COLO829 (cell line): ENCODE measurements around the gene HNRNPA1.
"Not testable (repeated sequence)": the region's sequence is repeated elsewhere in the genome, so short reads cannot be mapped to it uniquely, and the experiment has no call there.

Experiments used
- DNase-seq: peaks from one replicate; pipeline ENCODE4 v3.0.0; 2012; ENCODE audit warnings: low spot score

Gene HNRNPA1

DNA sequence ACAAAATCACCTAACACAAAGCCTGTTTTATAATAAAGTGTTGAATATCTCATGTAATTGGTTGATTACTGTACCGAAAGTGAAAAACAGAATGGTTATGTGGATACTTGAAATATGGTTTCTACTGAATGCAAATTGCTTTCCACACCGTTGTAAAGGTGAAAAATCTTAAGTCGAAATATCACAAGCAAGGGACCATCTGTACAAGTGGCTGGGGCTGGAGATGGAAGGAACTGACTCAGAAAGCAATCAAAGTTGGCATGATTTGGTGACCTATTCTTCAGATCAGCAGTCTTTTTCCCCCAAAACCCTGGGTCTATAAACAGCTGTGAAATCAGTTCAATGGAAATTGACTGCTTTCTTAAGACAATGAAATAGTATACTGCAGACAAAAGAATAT lies 4.2 kb upstream of the HNRNPA1 start:
- DNase-seq, result no peak

GRCh38 chr12:54277823-54278276 lies 2.7 kb upstream of the HNRNPA1 start:
- no peak for DNase-seq

- no peak for DNase-seq
Observed at GRCh38 chr12:54279227-54279631, 1.3 kb upstream of the HNRNPA1 start.

- peak; percentile 100 for DNase-seq
Observed at GRCh38 chr12:54279632-54280467, 676 bp upstream of the HNRNPA1 start, which contains the start of gene CBX5. Gene CBX5, minus strand, starts transcription at chr12:54280122. Its CDS starts 22,472 bp downstream, at chr12:54257650.

GRCh38 chr12:54281261-54281638 lies 724 bp downstream of the HNRNPA1 start:
- not testable (repeated sequence) for DNase-seq

DNA sequence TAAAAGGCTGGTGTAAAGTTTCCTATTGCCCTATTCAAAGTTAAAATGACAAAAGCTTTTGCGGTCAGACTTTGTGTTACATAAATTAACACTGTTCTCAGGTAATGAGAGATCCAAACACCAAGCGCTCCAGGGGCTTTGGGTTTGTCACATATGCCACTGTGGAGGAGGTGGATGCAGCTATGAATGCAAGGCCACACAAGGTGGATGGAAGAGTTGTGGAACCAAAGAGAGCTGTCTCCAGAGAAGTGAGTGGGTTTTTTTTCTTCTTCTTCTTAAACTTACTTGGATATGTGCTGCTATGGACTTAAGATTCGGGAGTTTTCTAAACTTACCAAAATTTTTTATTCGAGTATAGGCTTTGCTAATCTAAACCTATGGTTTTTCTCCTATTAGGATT lies 1.2 kb downstream of the HNRNPA1 start:
- DNase-seq, result not testable (repeated sequence)

- DNase-seq, result no peak
Observed at GRCh38 chr12:54282949-54283593, 2.5 kb downstream of the HNRNPA1 start.

- DNase-seq, result not testable (repeated sequence)
Observed at GRCh38 chr12:54284070-54284780, 3.7 kb downstream of the HNRNPA1 start.

GRCh38 chr12:54285150-54286041 lies 4.9 kb downstream of the HNRNPA1 start:
- no peak for DNase-seq

- DNase-seq, result no peak
Observed at GRCh38 chr12:54286042-54287030, 5.8 kb downstream of the HNRNPA1 start.

GRCh38 chr12:54287261-54288157 lies 7.0 kb downstream of the HNRNPA1 start:
- no peak for DNase-seq

GRCh38 chr12:54292083-54292930 lies 11.8 kb downstream of the HNRNPA1 start:
- no peak for DNase-seq

DNA sequence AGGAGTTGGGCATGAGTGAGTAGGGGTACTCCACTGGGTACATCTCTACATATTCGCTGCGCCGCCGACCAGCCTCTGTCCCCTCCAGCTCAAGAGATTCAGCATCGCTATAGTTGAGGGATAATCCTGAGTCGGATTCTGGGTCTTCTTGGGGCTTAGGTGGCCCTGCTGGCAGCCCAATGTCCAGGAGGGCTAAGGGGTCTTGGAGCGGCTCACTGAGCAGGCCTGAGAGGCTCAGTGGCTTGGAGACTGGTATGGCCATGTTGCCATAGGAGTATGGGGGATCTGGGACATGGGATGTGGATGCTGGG lies 12.4 kb downstream of the HNRNPA1 start:
- DNase-seq, result no peak

DNA sequence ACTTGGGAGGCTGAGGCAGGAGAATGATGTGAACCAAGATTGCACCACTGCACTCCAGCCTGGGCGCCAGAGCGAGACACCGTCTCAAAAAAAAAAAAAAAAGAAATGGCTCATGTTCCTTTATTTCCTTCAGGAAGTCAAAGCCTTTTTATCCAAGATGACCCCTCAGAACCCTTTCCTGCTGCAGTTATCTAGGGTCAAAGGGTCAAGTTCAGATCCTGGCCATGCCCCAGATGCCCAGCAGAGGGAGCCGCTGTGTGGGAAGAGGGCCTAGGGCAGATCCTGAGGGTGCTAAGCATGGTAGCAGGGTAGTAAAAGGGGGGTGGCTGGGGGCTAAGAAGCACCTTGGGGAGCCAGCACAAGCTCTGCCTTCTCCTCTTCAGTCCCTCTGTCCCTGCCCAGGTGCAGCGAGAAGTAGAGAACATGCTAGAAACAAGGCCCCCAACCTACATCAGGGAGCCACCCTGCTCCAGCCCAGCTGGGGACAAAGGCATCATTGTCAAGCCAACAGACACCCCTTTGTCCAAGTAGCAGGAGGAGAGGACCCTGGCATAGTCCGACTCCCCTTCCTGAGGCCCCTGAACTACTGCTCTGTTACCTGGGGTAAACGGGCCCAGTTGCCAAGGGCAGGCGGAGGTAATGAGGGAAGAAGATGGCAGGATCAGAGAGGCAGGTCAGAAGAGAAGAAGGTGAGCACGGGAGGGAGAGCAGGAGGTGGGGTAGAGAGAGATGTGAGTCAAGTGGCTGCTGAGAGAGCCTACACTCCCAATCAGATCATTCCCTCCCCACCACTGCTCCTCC lies 13.8 kb downstream of the HNRNPA1 start:
- DNase-seq, result peak; percentile 87

DNA sequence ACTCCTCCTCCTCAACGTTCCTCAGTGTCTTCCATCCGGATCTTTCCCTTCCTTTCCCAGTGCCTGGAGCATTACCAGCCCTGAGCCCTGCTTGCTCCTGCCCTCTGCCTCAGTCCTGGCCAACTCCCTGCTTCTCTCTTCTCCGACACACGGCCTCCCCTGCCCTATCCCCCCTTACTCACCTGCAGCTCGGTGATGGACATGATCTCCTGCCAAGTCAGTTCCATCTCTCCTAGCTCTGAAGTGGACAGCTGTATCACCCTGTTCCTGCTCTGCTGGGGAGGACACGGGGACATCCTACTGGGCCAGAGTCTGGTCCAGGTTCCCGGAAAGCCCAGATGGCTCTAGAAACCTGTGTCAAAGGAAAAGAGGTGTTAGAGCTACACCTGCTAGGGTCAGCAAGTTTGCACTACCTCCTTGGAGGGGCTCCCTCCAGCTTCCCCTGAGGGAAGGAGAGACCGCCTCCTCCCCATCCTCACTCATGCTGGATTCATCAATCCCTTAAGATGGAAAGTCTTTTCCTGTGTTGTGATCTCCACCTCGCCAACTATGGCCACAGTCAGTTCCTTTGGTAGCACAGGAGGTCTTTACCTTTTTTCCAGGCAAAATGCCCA lies 14.5 kb downstream of the HNRNPA1 start:
- DNase-seq, result no peak

- DNase-seq, result no peak
Observed at GRCh38 chr12:54296393-54297099, 16.0 kb downstream of the HNRNPA1 start.

DNA sequence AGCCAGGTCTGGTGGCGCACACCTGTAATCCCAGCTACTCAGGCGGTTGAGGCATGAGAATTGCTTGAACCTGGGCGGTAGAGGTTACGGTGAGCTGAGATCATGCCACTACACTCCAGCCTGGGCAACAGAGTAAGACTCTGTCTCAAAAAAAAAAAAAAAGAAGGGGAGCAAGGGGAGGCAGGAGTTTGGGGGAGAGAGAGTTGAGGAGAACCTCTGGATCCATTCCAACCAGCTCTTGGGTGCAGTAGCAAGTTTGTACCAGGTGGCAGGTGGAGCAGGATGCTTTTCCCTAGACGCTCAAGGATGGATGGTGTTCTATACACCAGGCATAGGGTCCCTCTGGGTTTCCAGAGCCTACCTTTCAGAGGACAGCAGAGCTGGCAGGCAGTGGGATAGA lies 18.4 kb downstream of the HNRNPA1 start:
- DNase-seq, result no peak
